SU-DHL-6 (cell line): ENCODE measurements around the gene MBTD1.

Source experiments
- H2AFZ ChIP-seq: fragments of 200-600 bp; sonication (generic); 2 replicates; pipeline ENCODE4 v1.6.1; 2014; ENCODE audit warnings: low read depth, mild to moderate bottlenecking, moderate library complexity, mixed read lengths, antibody characterized with exemption, low read length; ENCODE audit not compliant: severe bottlenecking
- H3F3A ChIP-seq: fragments of 200-600 bp; shearing (Covaris generic); 2 replicates; pipeline ENCODE4 v1.6.0; 2016; ENCODE audit warnings: antibody characterized with exemption, mild to moderate bottlenecking; ENCODE audit not compliant: insufficient read depth
- H3K27ac ChIP-seq: fragments of 200-600 bp; sonication (generic); 2 replicates; pipeline ENCODE4 v1.5.1; 2016; ENCODE audit warnings: low read depth, mild to moderate bottlenecking, low read length, moderate library complexity, mixed read lengths
- H3K27me3 ChIP-seq: fragments of 200-600 bp; sonication (generic), shearing (Covaris generic); 2 replicates; pipeline ENCODE4 v1.6.0; 2014; ENCODE audit warnings: mild to moderate bottlenecking, low read length
- H3K36me3 ChIP-seq: fragments of 200-600 bp; sonication (generic); 2 replicates; pipeline ENCODE4 v1.6.1; 2014; ENCODE audit warnings: mild to moderate bottlenecking, low read length, mixed read lengths
- H3K4me2 ChIP-seq: fragments of 300-600, 200-600 bp; shearing (Covaris generic), sonication (generic); 2 replicates; pipeline ENCODE4 v1.6.0; 2014; ENCODE audit warnings: low read length, low read depth, mild to moderate bottlenecking; ENCODE audit not compliant: poor library complexity, severe bottlenecking
- H3K4me3 ChIP-seq: fragments of 200-600 bp; sonication (generic); 2 replicates; pipeline ENCODE4 v1.5.1; 2014; ENCODE audit warnings: antibody characterized with exemption, low read length, mild to moderate bottlenecking, mixed read lengths; ENCODE audit not compliant: insufficient read depth, poor library complexity, severe bottlenecking
- H3K79me2 ChIP-seq: fragments of 200-600 bp; sonication (generic); 2 replicates; pipeline ENCODE4 v1.6.1; 2014; ENCODE audit warnings: mild to moderate bottlenecking, low read length, moderate library complexity; ENCODE audit not compliant: insufficient read depth
- H3K9ac ChIP-seq: fragments of 200-600 bp; sonication (generic); 2 replicates; pipeline ENCODE4 v1.7.0; 2014; ENCODE audit warnings: mild to moderate bottlenecking, low read length
- H3K9me2 ChIP-seq: fragments of 200-600 bp; sonication (generic); replicated peaks from 2 replicates; pipeline ENCODE4 v1.6.1; 2014; ENCODE audit warnings: low read length; ENCODE audit not compliant: insufficient read depth
- H3K9me3 ChIP-seq: fragments of 200-600 bp; sonication (generic); 2 replicates; pipeline ENCODE4 v1.6.1; 2014; ENCODE audit warnings: low read length, mixed read lengths; ENCODE audit not compliant: insufficient read depth
- H4K20me1 ChIP-seq: fragments of 200-600 bp; sonication (generic); 2 replicates; pipeline ENCODE4 v1.6.1; 2014; ENCODE audit warnings: low read depth, mild to moderate bottlenecking, antibody characterized with exemption, low read length, moderate library complexity, mixed read lengths
- CTCF ChIP-seq: fragments of 200-600 bp; sonication (generic); IDR thresholded peaks from one replicate; pipeline ENCODE4 v1.5.1; 2017; ENCODE audit warnings: antibody characterized with exemption, mild to moderate bottlenecking, low read length, moderate library complexity; ENCODE audit not compliant: insufficient read depth, poor library complexity, severe bottlenecking
- EZH2phosphoT487 ChIP-seq: fragments of 200-600 bp; sonication (generic), shearing (Covaris generic); conservative IDR thresholded peaks from 2 replicates; pipeline ENCODE4 v1.6.1; 2018; ENCODE audit warnings: mild to moderate bottlenecking, antibody characterized with exemption, low read length, moderate library complexity, mixed read lengths

MBTD1 gene

GRCh38 chr17:51188271-51188833 lies 71.5 kb downstream of the MBTD1 start:
- H3K9me2 ChIP-seq: no peaks in the 10 kb centered on the region
- H3K27me3 ChIP-seq: no peaks in the 10 kb centered on the region
- H3K79me2 ChIP-seq: no peaks in the 10 kb centered on the region
- H2AFZ ChIP-seq: no peak overlapping the region
- H4K20me1 ChIP-seq: no peaks in the 10 kb centered on the region
- H3K4me2 ChIP-seq: no peak overlapping the region
- 0 out of 2 replicates have a peak, but pooled peaks cover 9% of the 10 kb centered on the region for H3F3A ChIP-seq
- H3K27ac ChIP-seq: no peak overlapping the region
- TF ChIP-seq EZH2phosphoT487 (no peak), CTCF (no peak)
- no peak overlapping the region for H3K9ac ChIP-seq
- no peak overlapping the region for H3K4me3 ChIP-seq
- peaks cover 28% of the 10 kb centered on the region for H3K36me3 ChIP-seq
- no peaks in the 10 kb centered on the region for H3K9me3 ChIP-seq

DNA sequence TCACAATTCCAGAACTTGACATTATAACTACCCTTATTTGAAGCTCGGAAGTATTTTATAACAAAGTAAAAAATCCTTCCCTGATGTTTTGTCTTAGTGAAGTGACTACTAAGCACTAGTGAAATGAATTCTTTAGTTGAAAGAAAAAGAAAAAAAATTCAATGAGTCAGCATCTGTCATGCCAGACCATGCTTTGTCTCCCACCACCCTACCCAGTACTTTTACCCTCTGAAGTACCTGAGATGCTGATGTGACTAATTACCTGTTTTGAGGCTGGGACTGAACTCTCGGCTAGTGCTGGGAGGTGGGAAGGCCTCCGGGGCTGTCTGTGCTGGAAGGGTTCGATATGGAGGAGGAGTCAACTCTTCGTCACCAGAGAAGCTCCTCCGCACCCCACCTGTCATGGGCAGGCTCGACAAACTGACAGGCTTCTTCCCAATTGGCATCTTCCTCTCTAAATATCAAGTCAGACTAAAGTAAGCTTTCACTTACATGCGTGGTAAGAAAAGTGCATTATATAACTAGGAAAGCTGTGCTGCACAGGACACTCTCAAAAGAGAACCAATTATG lies 74.0 kb downstream of the MBTD1 start:
- Histone ChIP-seq H2AFZ (no peak overlapping the region), H4K20me1 (no peaks in the 10 kb centered on the region), H3K9me2 (no peaks in the 10 kb centered on the region), H3K4me2 (no peak overlapping the region), H3K27me3 (no peaks in the 10 kb centered on the region), H3K9me3 (no peaks in the 10 kb centered on the region), H3K27ac (no peak overlapping the region), H3K4me3 (no peak overlapping the region), H3F3A (0 out of 2 replicates have a peak, but pooled peaks cover 9% of the 10 kb centered on the region), H3K9ac (no peak overlapping the region), H3K36me3 (peaks cover 11% of the 10 kb centered on the region), H3K79me2 (no peaks in the 10 kb centered on the region)
- TF ChIP-seq EZH2phosphoT487: no peak
- TF ChIP-seq CTCF: no peak

GRCh38 chr17:51184124-51184523 lies 75.7 kb downstream of the MBTD1 start:
- Histone ChIP-seq H4K20me1 (no peaks in the 10 kb centered on the region), H3K27ac (no peak overlapping the region), H3K4me3 (no peak overlapping the region), H3K9ac (no peak overlapping the region), H3K9me2 (no peaks in the 10 kb centered on the region), H3K4me2 (no peak overlapping the region), H3K79me2 (no peaks in the 10 kb centered on the region), H3F3A (peaks cover 10% of the 10 kb centered on the region; the same call in 1 of the 2 replicates), H3K9me3 (no peaks in the 10 kb centered on the region), H3K27me3 (no peaks in the 10 kb centered on the region), H2AFZ (no peak overlapping the region), H3K36me3 (peaks cover 14% of the 10 kb centered on the region)
- TF ChIP-seq CTCF: no peak
- no peak for TF ChIP-seq EZH2phosphoT487
